Astrocyte of the cerebellum (primary cell): ENCODE results near the gene SORT1.

Experiments
- DNase-seq: peaks from one replicate; pipeline ENCODE4 v3.0.0-alpha.2; 2011; ENCODE audit warnings: low read depth
- H3K4me3 ChIP-seq: 2 replicates; pipeline ENCODE4 v1.5.1; 2011; ENCODE audit warnings: mild to moderate bottlenecking, low read depth, low read length, moderate library complexity
- CTCF ChIP-seq: IDR thresholded peaks from 2 replicates; pipeline ENCODE4 v1.5.1; 2012; ENCODE audit warnings: low read length, low read depth, moderate library complexity, mild to moderate bottlenecking; ENCODE audit errors: missing control alignments
- in situ Hi-C: cut with HindIII; loops from 2 replicates; pipeline ENCODE4 v1.10.0; 2017; ENCODE audit warnings: low sequenced_read_pairs

SORT1 gene

GRCh38 chr1:109283748-109284600 is 113.7 kb downstream of the SORT1 start:
- peak; percentile 59 for DNase-seq
- H3K4me3 ChIP-seq: peak overlapping the region; percentile 81
- in situ Hi-C loops: no loop called here
- no peak for TF ChIP-seq CTCF

- peak within 1 kb of the TSS; percentile 81 for H3K4me3 ChIP-seq
- in situ Hi-C loops: no loop called here
- DNase-seq: peak; percentile 89
- peak; percentile 37 for TF ChIP-seq CTCF
Measured at GRCh38 chr1:109282952-109283747, 114.6 kb downstream of the SORT1 start, which contains the start of gene PSRC1. TSS of gene PSRC1 (minus strand) at chr1:109283145.

GRCh38 chr1:109282497-109282951 is 115.2 kb downstream of the SORT1 start:
- DNase-seq: no peak
- in situ Hi-C loops: no loop called here
- TF ChIP-seq CTCF: no peak
- H3K4me3 ChIP-seq: peak overlapping the region; percentile 81

- H3K4me3 ChIP-seq: peak overlapping the region; percentile 81
- no peak for TF ChIP-seq CTCF
- in situ Hi-C loops: no loop called here
- no peak for DNase-seq
Measured at GRCh38 chr1:109281680-109282496, 115.8 kb downstream of the SORT1 start.

- in situ Hi-C loops: no loop called here
- no peak for DNase-seq
- H3K4me3 ChIP-seq: peak overlapping the region; percentile 81
- TF ChIP-seq CTCF: no peak
Measured at GRCh38 chr1:109280862-109281261, 116.9 kb downstream of the SORT1 start.
